ENCODE measurements around the gene NLRP6. TPM values are rescaled to one million over a fixed set of nuclear protein-coding genes. Genes with fewer than 3 reads are reported as not detected.

Gene NLRP6
- total RNA-seq, 2 experiments from 2014 or later = 0.25 to 0.65 TPM

DNA sequence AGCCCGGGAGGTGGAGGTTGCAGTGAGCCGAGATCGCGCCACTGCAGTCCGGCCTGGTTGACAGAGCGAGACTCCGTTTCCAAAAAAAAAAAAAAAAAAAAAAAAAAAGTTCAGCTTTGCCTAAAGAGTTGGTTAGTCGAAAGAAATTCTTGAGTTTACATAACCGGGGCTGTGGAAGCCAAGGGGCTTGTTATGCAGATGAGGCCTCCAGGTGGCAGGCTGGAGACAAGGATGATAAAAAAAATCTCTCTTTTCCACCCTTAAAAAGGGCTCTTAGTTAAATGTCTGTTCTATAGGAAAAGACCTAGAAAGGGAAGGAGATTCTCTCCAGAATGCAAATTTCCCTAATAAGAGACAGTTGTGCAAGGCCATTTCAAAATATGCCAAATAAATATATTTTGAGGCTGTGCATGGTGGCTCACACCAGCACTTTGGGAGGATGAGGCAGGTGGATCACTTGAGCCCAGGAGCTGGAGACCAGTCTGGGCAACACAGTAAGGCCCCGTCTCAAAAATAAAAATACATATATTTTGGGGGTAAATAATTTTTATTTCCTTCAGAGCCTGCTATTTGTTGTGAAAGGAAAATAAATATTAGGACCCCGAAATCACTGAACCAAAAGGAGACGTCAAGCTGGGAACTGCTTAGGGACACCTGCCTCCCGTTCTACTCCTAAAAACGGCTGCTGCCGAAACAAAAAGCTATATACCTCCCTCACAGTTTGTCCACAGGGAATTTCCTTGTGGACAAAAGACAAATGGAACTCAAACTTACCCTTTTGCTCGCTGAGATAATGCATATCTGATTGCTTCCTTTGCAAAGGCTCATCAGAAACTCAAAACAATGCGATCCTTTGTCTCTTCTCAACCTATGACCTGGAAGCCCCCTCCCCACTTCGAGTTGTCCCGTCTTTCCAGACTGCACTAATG is 27.0 kb downstream of the NLRP6 start:
- H3K4me3 ChIP-seq (ENCODE audit: low read depth, low read length, poor library complexity, severe bottlenecking) = no peak overlapping the region
- intact Hi-C loops (cut with micrococcal nuclease; ENCODE audit: unreplicated experiment) = loop anchor here (1.0 to 10.0 kb wide), 4 partner anchors 50 to 143 kb away; no protein-coding TSS in a partner anchor
- no peak overlapping the region for H3K4me2 ChIP-seq (ENCODE audit: low read length)
- H3K4me1 ChIP-seq (ENCODE audit: insufficient read depth, low read length, poor library complexity, severe bottlenecking) = peaks cover 31% of the 10 kb centered on the region
- ChIA-PET CTCF (ENCODE audit: unreplicated experiment) (interaction anchor here (0.6 to 1.1 kb wide), 3 partner anchors 50 to 208 kb away, joined by 3 to 4 read pairs (median 3); no protein-coding TSS in a partner anchor), POLR2A (interaction anchor here (0.6 to 1.5 kb wide), 4 partner anchors 12 to 187 kb away, joined by 3 to 6 read pairs (median 4); no protein-coding TSS in a partner anchor)
- peak; percentile 80 for DNase-seq (ENCODE audit: low spot score)
- H4K20me1 ChIP-seq (ENCODE audit: insufficient read depth, low read length) = no peaks in the 10 kb centered on the region
- TF ChIP-seq, protein P1, sequence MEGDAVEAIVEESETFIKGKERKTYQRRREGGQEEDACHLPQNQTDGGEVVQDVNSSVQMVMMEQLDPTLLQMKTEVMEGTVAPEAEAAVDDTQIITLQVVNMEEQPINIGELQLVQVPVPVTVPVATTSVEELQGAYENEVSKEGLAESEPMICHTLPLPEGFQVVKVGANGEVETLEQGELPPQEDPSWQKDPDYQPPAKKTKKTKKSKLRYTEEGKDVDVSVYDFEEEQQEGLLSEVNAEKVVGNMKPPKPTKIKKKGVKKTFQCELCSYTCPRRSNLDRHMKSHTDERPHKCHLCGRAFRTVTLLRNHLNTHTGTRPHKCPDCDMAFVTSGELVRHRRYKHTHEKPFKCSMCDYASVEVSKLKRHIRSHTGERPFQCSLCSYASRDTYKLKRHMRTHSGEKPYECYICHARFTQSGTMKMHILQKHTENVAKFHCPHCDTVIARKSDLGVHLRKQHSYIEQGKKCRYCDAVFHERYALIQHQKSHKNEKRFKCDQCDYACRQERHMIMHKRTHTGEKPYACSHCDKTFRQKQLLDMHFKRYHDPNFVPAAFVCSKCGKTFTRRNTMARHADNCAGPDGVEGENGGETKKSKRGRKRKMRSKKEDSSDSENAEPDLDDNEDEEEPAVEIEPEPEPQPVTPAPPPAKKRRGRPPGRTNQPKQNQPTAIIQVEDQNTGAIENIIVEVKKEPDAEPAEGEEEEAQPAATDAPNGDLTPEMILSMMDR (conservative IDR thresholded peaks at IDR 0.05; ENCODE audit: low read length) = peak; percentile 85
- TF ChIP-seq EZH2phosphoT487 (IDR thresholded peaks at IDR 0.05; ENCODE audit: borderline replicate concordance, low read depth, low read length) = no peak
- BruUV-seq (replicated peaks) = no TSS peak
- no peak overlapping the region for H3K27ac ChIP-seq (ENCODE audit: low read depth, low read length, poor library complexity, severe bottlenecking)
- no peaks in the 10 kb centered on the region for H3K79me2 ChIP-seq (ENCODE audit: insufficient read depth, low read depth, low read length)
- H2AFZ ChIP-seq (ENCODE audit: low read length) = no peak overlapping the region
- H3K9me3 ChIP-seq (ENCODE audit: low read length) = no peaks in the 10 kb centered on the region
- H3K9me2 ChIP-seq (ENCODE audit: insufficient read depth, low read length) = no peaks in the 10 kb centered on the region
- H3K36me3 ChIP-seq (ENCODE audit: insufficient read depth, low read length) = no peaks in the 10 kb centered on the region

GRCh38 chr11:305844-306211 is 27.6 kb downstream of the NLRP6 start:
- Histone ChIP-seq H3K9me3 (ENCODE audit: low read length) (no peaks in the 10 kb centered on the region), H3K79me2 (ENCODE audit: insufficient read depth, low read depth, low read length) (no peaks in the 10 kb centered on the region), H3K27ac (ENCODE audit: low read depth, low read length, poor library complexity, severe bottlenecking) (no peak overlapping the region), H2AFZ (ENCODE audit: low read length) (no peak overlapping the region), H3K4me2 (ENCODE audit: low read length) (no peak overlapping the region), H3K9me2 (ENCODE audit: insufficient read depth, low read length) (no peaks in the 10 kb centered on the region), H3K4me3 (ENCODE audit: low read depth, low read length, poor library complexity, severe bottlenecking) (no peak overlapping the region), H4K20me1 (ENCODE audit: insufficient read depth, low read length) (no peaks in the 10 kb centered on the region), H3K36me3 (ENCODE audit: insufficient read depth, low read length) (no peaks in the 10 kb centered on the region), H3K4me1 (ENCODE audit: insufficient read depth, low read length, poor library complexity, severe bottlenecking) (peaks cover 31% of the 10 kb centered on the region)
- BruUV-seq (replicated peaks) = no TSS peak
- POLR2A ChIA-PET = interaction anchor here (1.2 to 1.5 kb wide), 2 partner anchors 11 to 49 kb away, joined by 4 to 6 read pairs; no protein-coding TSS in a partner anchor
- TF ChIP-seq EZH2phosphoT487 (IDR thresholded peaks at IDR 0.05; ENCODE audit: borderline replicate concordance, low read depth, low read length) = no peak
- TF ChIP-seq, protein P1 (conservative IDR thresholded peaks at IDR 0.05; ENCODE audit: low read length) = no peak
- no peak for DNase-seq (ENCODE audit: low spot score)
- CTCF ChIA-PET (ENCODE audit: unreplicated experiment) = interaction anchor here (0.6 to 1.5 kb wide), 3 partner anchors 35 to 57 kb away, joined by 3 to 5 read pairs (median 3); no protein-coding TSS in a partner anchor
- intact Hi-C loops (cut with micrococcal nuclease; ENCODE audit: unreplicated experiment) = loop anchor here (1.0 to 10.0 kb wide), 4 partner anchors 49 to 142 kb away; no protein-coding TSS in a partner anchor

All from OCI-LY7 (cell line).